NCI-H526 (cell line): ENCODE measurements around the gene DYRK1A.
"Not testable (repeated sequence)": the region's sequence is repeated elsewhere in the genome, so short reads cannot be mapped to it uniquely, and the experiment has no call there.

Experiments used
- DNase-seq, 2 experiments: peaks; one replicate each; lab custom pipeline; 2025; lab: John Stamatoyannopoulos, UW

DYRK1A gene

GRCh38 chr21:37366482-37367316 is at the start of gene DYRK1A:
DYRK1A (plus strand) TSS chr21:37366773; CDS start chr21:37420375, 53,602 bp downstream.
- DNase-seq, result peak; percentile 99

GRCh38 chr21:37319551-37319950 is 47.0 kb upstream of the DYRK1A start:
- DNase-seq, result no peak

GRCh38 chr21:37322084-37322483 is 44.5 kb upstream of the DYRK1A start:
- DNase-seq, result no peak

- DNase-seq, result no peak
Measured at GRCh38 chr21:37324558-37324957, 42.0 kb upstream of the DYRK1A start.

GRCh38 chr21:37328147-37328546 is 38.4 kb upstream of the DYRK1A start:
- DNase-seq, result not testable (repeated sequence)

- DNase-seq, result no peak
Measured at GRCh38 chr21:37331411-37331810, 35.2 kb upstream of the DYRK1A start.

GRCh38 chr21:37335053-37335452 is 31.5 kb upstream of the DYRK1A start:
- DNase-seq, result no peak

GRCh38 chr21:37337179-37337578 is 29.4 kb upstream of the DYRK1A start:
- no peak for DNase-seq

GRCh38 chr21:37337831-37338230 is 28.7 kb upstream of the DYRK1A start:
- DNase-seq, result no peak

- DNase-seq, result no peak
Measured at GRCh38 chr21:37338671-37339551, 27.7 kb upstream of the DYRK1A start.

GRCh38 chr21:37339552-37339939 is 27.0 kb upstream of the DYRK1A start:
- DNase-seq, result no peak

GRCh38 chr21:37341254-37341960 is 25.2 kb upstream of the DYRK1A start:
- no peak for DNase-seq

GRCh38 chr21:37342046-37342632 is 24.4 kb upstream of the DYRK1A start:
- no peak for DNase-seq

- no peak for DNase-seq
Measured at GRCh38 chr21:37346841-37347430, 19.6 kb upstream of the DYRK1A start.

- DNase-seq, result no peak
Measured at GRCh38 chr21:37348664-37349063, 17.9 kb upstream of the DYRK1A start.

GRCh38 chr21:37350472-37350871 is 16.1 kb upstream of the DYRK1A start:
- no peak for DNase-seq

- no peak for DNase-seq
Measured at GRCh38 chr21:37356706-37357105, 9.9 kb upstream of the DYRK1A start.

- no peak for DNase-seq
Measured at GRCh38 chr21:37357691-37358090, 8.9 kb upstream of the DYRK1A start.

GRCh38 chr21:37358397-37358796 is 8.2 kb upstream of the DYRK1A start:
- DNase-seq, result no peak

- no peak for DNase-seq
Measured at GRCh38 chr21:37363936-37364335, 2.6 kb upstream of the DYRK1A start.

GRCh38 chr21:37364722-37365121 is 1.9 kb upstream of the DYRK1A start:
- no peak for DNase-seq
